Endothelial cell of umbilical vein (primary cell): ENCODE data around the gene PTPRK. TPM values are rescaled to one million over a fixed set of nuclear protein-coding genes. Genes with fewer than 3 reads are reported as not detected.

ENCODE experiments used
- BruUV-seq: library from RNA; stranded (reverse); fragments of 400-500 nt; replicated peaks from 2 replicates; lab custom pipeline; 2021; lab: Mats Ljungman, UMichigan
- CTCF ChIA-PET: fragments of 300-600, 350-600 bp; sonication (Branson Sonifier 250); formaldehyde crosslinking; loops from one replicate; lab custom pipeline; 2021; ENCODE audit warnings: antibody characterized with exemption, inconsistent platforms; lab: Charles Lee
- POLR2A ChIA-PET: fragments of 300-600, 350-600 bp; sonication (Branson Sonifier 250); formaldehyde crosslinking; loops from one replicate; lab custom pipeline; 2021; ENCODE audit warnings: antibody characterized with exemption, inconsistent platforms; lab: Charles Lee
- DNase-seq: peaks from one replicate; pipeline ENCODE4 v3.0.0-alpha.2; 2011; ENCODE audit warnings: low read depth, low spot score
- FAIRE-seq: peaks from 2 replicates; lab custom pipeline; 2011; peaks lifted over from hg19 to GRCh38; lab: Jason Lieb, UNC
- H2AFZ ChIP-seq: 2 replicates; pipeline ENCODE4 v1.6.0; 2012; ENCODE audit warnings: low read depth, low read length, control low read depth, inconsistent platforms
- H3K27ac ChIP-seq: 2 replicates; pipeline ENCODE4 v1.5.1; 2011; ENCODE audit warnings: low read depth, mild to moderate bottlenecking, control low read depth, low read length, moderate library complexity; ENCODE audit not compliant: insufficient read depth
- H3K27me3 ChIP-seq, 2 experiments: 2 replicates each; pipeline versions ENCODE4 v1.6.0 to v1.6.1; 2011; ENCODE audit warnings: low read length in 2 of 2, mixed read lengths in 1 of 2; ENCODE audit not compliant: control insufficient read depth in 2 of 2, insufficient read depth in 2 of 2
- H3K36me3 ChIP-seq, 2 experiments: 2 replicates in 1 of 2; 3 replicates in 1 of 2; pipeline ENCODE4 v1.5.1; 2011; ENCODE audit warnings: low read length in 2 of 2, mild to moderate bottlenecking in 1 of 2, moderate library complexity in 1 of 2; ENCODE audit not compliant: control insufficient read depth in 2 of 2, insufficient read depth in 2 of 2; ENCODE audit errors: extremely low read depth in 1 of 2
- H3K4me1 ChIP-seq: 3 replicates; pipeline ENCODE4 v1.5.1; 2011; ENCODE audit warnings: mild to moderate bottlenecking, low read length; ENCODE audit not compliant: control insufficient read depth, insufficient read depth; ENCODE audit errors: extremely low read depth
- H3K4me2 ChIP-seq: 2 replicates; pipeline ENCODE4 v1.6.1; 2011; ENCODE audit warnings: low read length, control low read depth, mixed read lengths; ENCODE audit not compliant: insufficient read depth
- H3K4me3 ChIP-seq, 3 experiments: fragments of 200-600 bp in 1 of 3; sonication (generic), shearing (Covaris generic) in 1 of 3; replicated peaks in 1 of 3; 2 replicates each; pipeline ENCODE4 v1.5.1; 2011 to 2016; ENCODE audit warnings: control low read depth in 3 of 3, low read length in 3 of 3, mild to moderate bottlenecking in 2 of 3, inconsistent platforms in 1 of 3, low read depth in 1 of 3, moderate library complexity in 1 of 3; ENCODE audit not compliant: insufficient read depth in 1 of 3
- H3K79me2 ChIP-seq: 2 replicates; pipeline ENCODE4 v1.6.0; 2012; ENCODE audit warnings: low read length, inconsistent platforms; ENCODE audit not compliant: control insufficient read depth, insufficient read depth
- H3K9ac ChIP-seq: replicated peaks from 2 replicates; pipeline ENCODE3; 2011; ENCODE audit warnings: low read length, control low read depth; ENCODE audit not compliant: insufficient read depth; ENCODE audit errors: extremely low read depth
- H3K9me1 ChIP-seq: replicated peaks from 3 replicates; pipeline ENCODE4 v1.6.0; 2011; ENCODE audit warnings: mild to moderate bottlenecking, low read length; ENCODE audit not compliant: control insufficient read depth, insufficient read depth; ENCODE audit errors: extremely low read depth
- H3K9me3 ChIP-seq: replicated peaks from 2 replicates; pipeline ENCODE4 v1.5.1; 2012; ENCODE audit warnings: low read length, inconsistent platforms; ENCODE audit not compliant: control insufficient read depth, insufficient read depth
- H4K20me1 ChIP-seq: replicated peaks from 2 replicates; pipeline ENCODE3; 2011; ENCODE audit warnings: mild to moderate bottlenecking, low read length; ENCODE audit not compliant: control insufficient read depth, insufficient read depth; ENCODE audit errors: extremely low read depth
- EZH2 ChIP-seq: IDR thresholded peaks from 2 replicates; pipeline ENCODE4 v1.6.1; 2012; ENCODE audit warnings: borderline replicate concordance, low read depth, mild to moderate bottlenecking, moderate library complexity, low read length, inconsistent platforms; ENCODE audit not compliant: severe bottlenecking
- FOS ChIP-seq: IDR thresholded peaks from 2 replicates; pipeline ENCODE4 v1.6.1; 2011; ENCODE audit warnings: mild to moderate bottlenecking, low read length, moderate library complexity, borderline replicate concordance; ENCODE audit not compliant: insufficient read depth
- GATA2 ChIP-seq: IDR thresholded peaks from 2 replicates; pipeline ENCODE4 v1.7.0; 2011; ENCODE audit warnings: low read depth, mild to moderate bottlenecking, moderate library complexity, mixed read lengths, low read length; ENCODE audit not compliant: insufficient read length, insufficient read depth
- JUN ChIP-seq: IDR thresholded peaks from 2 replicates; pipeline ENCODE4 v1.6.1; 2011; ENCODE audit warnings: borderline replicate concordance, low read depth; ENCODE audit not compliant: insufficient read length, insufficient read depth
- MYC ChIP-seq: IDR thresholded peaks from one replicate; pipeline ENCODE4 v1.6.1; 2011; ENCODE audit warnings: mild to moderate bottlenecking, low read depth, low read length
- POLR2A ChIP-seq: IDR thresholded peaks from 2 replicates; pipeline ENCODE4 v1.6.1; 2012; ENCODE audit warnings: low read depth, mild to moderate bottlenecking, control low read depth, low read length
- POLR2AphosphoS5 ChIP-seq: IDR thresholded peaks from 2 replicates; pipeline ENCODE4 v1.6.1; 2012; ENCODE audit warnings: low read depth, mild to moderate bottlenecking, control low read depth, low read length, moderate library complexity; ENCODE audit not compliant: insufficient read depth
- dilution Hi-C: fragments of 300-500 bp; cut with MboI; formaldehyde crosslinking; loops from one replicate; pipeline ENCODE4 v1.15.0; 2019; ENCODE audit warnings: low sequenced_read_pairs; ENCODE audit not compliant: extremely low pct_ligation_motif_present
- intact Hi-C: fragments of 100-400 bp; cut with micrococcal nuclease; formaldehyde crosslinking; loops from one replicate; pipeline ENCODE4 v1.10.0; 2022
- polyA plus RNA-seq, 4 experiments: library from polyadenylated mRNA; depleted of rRNA in 3 of 4; stranded (reverse) in 3 of 4; unstranded in 1 of 4; fragments of >200 nt; gene quantifications; 2 replicates each; pipeline versions ENCODE4 v1.2.1 to v1.2.3, GENCODE V29; 2011 to 2012; ENCODE audit warnings: missing spikeins in 1 of 4
- total RNA-seq: library from RNA; stranded (reverse); gene quantifications from 2 replicates; pipeline ENCODE4 v1.2.3, GENCODE V29; 2021
- TF ChIP-seq, protein P1 (sequence below): IDR thresholded peaks from 2 replicates; pipeline ENCODE4 v1.6.1; 2011; ENCODE audit not compliant: insufficient read depth, insufficient read length
- TF ChIP-seq, protein P2 (sequence below), 2 donors: IDR thresholded peaks; 1 replicate in 1 of 2; 2 replicates in 1 of 2; pipeline ENCODE4 v1.5.1; 2011; ENCODE audit warnings: low read length in 2 of 2, mild to moderate bottlenecking in 2 of 2, moderate library complexity in 2 of 2, control low read depth in 1 of 2, inconsistent platforms in 1 of 2, low read depth in 1 of 2; ENCODE audit not compliant: insufficient read depth in 1 of 2; ENCODE audit errors: extremely low read depth in 1 of 2

Gene PTPRK
- total and polyA plus RNA-seq, 2 donors (not counting 3 experiments of a cell fraction or from before 2014, with no cell fraction given), result 15.2 to 74.0 TPM

DNA sequence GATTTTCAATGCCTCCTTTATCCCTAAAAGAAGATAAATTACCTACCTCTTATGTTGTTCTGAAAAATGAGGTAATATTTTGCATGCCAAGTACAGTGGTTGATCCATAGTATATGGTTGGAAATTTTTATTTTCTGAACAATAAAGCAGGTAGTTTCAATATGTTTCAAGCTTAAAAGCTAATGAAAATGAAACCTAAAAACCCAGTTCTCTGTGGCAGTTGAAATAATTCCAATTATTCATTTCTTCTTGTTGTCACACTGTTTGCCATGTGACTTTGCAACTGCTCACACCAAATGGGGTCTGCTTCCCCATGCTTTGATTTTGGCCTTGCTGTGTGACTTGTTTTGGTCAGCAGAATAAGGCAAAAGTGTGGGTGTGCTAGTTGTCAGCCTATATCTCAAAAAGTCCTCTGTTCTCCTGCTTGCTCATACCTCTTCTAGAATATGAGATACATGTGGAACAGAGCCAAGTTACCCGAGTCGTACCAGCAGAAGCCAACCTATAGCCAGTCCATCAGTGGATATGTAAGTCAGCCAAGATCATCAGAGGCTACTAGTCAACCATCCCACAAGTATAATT lies 422.3 kb downstream of the PTPRK start:
- Histone ChIP-seq H3K27me3 (no peaks in the 10 kb centered on the region), H3K27ac (no peak overlapping the region), H2AFZ (no peak overlapping the region), H3K9me3 (no peaks in the 10 kb centered on the region), H4K20me1 (peaks cover 2% of the 10 kb centered on the region), H3K4me3 (no peak overlapping the region), H3K9me1 (no peaks in the 10 kb centered on the region), H3K79me2 (no peaks in the 10 kb centered on the region), H3K36me3 (no peaks in the 10 kb centered on the region), H3K4me1 (no peaks in the 10 kb centered on the region), H3K9ac (no peak overlapping the region), H3K4me2 (no peak overlapping the region)
- intact Hi-C loops, result no loop called here
- CTCF ChIA-PET, result no interaction called here
- dilution Hi-C loops, result no loop called here
- no TSS peak for BruUV-seq
- DNase-seq, result no peak
- TF ChIP-seq, protein P1, sequence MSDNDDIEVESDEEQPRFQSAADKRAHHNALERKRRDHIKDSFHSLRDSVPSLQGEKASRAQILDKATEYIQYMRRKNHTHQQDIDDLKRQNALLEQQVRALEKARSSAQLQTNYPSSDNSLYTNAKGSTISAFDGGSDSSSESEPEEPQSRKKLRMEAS, result no peak
- TF ChIP-seq MYC, result no peak
- no peak for TF ChIP-seq JUN
- TF ChIP-seq FOS, result no peak
- TF ChIP-seq POLR2AphosphoS5, result no peak
- TF ChIP-seq GATA2, result no peak
- TF ChIP-seq, protein P2, sequence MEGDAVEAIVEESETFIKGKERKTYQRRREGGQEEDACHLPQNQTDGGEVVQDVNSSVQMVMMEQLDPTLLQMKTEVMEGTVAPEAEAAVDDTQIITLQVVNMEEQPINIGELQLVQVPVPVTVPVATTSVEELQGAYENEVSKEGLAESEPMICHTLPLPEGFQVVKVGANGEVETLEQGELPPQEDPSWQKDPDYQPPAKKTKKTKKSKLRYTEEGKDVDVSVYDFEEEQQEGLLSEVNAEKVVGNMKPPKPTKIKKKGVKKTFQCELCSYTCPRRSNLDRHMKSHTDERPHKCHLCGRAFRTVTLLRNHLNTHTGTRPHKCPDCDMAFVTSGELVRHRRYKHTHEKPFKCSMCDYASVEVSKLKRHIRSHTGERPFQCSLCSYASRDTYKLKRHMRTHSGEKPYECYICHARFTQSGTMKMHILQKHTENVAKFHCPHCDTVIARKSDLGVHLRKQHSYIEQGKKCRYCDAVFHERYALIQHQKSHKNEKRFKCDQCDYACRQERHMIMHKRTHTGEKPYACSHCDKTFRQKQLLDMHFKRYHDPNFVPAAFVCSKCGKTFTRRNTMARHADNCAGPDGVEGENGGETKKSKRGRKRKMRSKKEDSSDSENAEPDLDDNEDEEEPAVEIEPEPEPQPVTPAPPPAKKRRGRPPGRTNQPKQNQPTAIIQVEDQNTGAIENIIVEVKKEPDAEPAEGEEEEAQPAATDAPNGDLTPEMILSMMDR (IDR thresholded peaks at IDR 0.05; ENCODE audit: extremely low read depth in 1 of 2, insufficient read depth in 1 of 2, low read depth in 1 of 2, low read length in 2 of 2), result no peak
- no peak for TF ChIP-seq POLR2A
- no peak for TF ChIP-seq EZH2
- FAIRE-seq, result no peak
- POLR2A ChIA-PET, result no interaction called here
